Mesendoderm (in vitro differentiated cells): ENCODE data around the gene RPA3.

ENCODE experiments used
- DNase-seq: peaks from one replicate; pipeline ENCODE4 v3.0.0; 2013
- H2AK5ac ChIP-seq: 2 replicates; pipeline ENCODE4 v1.6.1; 2013; ENCODE audit warnings: low read length, inconsistent platforms
- H2BK120ac ChIP-seq: 2 replicates; pipeline ENCODE4 v1.6.1; 2013; ENCODE audit warnings: low read depth, mild to moderate bottlenecking, low read length, moderate library complexity, mixed read lengths
- H2BK15ac ChIP-seq: replicated peaks from 2 replicates; pipeline ENCODE4 v1.6.1; 2013; ENCODE audit warnings: low read depth, mild to moderate bottlenecking, moderate library complexity
- H2BK5ac ChIP-seq: 2 replicates; pipeline ENCODE4 v1.6.1; 2013; ENCODE audit warnings: low read length, inconsistent platforms
- H3K18ac ChIP-seq: 2 replicates; pipeline ENCODE4 v1.6.1; 2013; ENCODE audit warnings: mild to moderate bottlenecking, low read length, mixed read lengths
- H3K23ac ChIP-seq: one replicate; pipeline ENCODE4 v1.6.1; 2013; ENCODE audit warnings: low read length
- H3K27ac ChIP-seq: 2 replicates; pipeline ENCODE4 v1.5.1; 2013; ENCODE audit warnings: low read depth, mild to moderate bottlenecking, inconsistent platforms, low read length, moderate library complexity
- H3K27me3 ChIP-seq: 2 replicates; pipeline ENCODE4 v1.6.1; 2013; ENCODE audit warnings: low read length, control low read depth, mild to moderate bottlenecking, inconsistent platforms; ENCODE audit not compliant: insufficient read depth, poor library complexity
- H3K36me3 ChIP-seq: 2 replicates; pipeline ENCODE4 v1.6.1; 2013; ENCODE audit warnings: low read length, inconsistent platforms; ENCODE audit not compliant: control insufficient read depth, insufficient read depth
- H3K4ac ChIP-seq: one replicate; pipeline ENCODE4 v1.6.1; 2013; ENCODE audit warnings: low read depth, mild to moderate bottlenecking, low read length, moderate library complexity
- H3K4me1 ChIP-seq: 2 replicates; pipeline ENCODE4 v1.6.1; 2013; ENCODE audit warnings: low read depth, low read length, inconsistent platforms; ENCODE audit not compliant: control insufficient read depth
- H3K4me2 ChIP-seq: 2 replicates; pipeline ENCODE4 v1.6.1; 2013; ENCODE audit warnings: low read length
- H3K4me3 ChIP-seq: 2 replicates; pipeline ENCODE4 v1.5.1; 2013; ENCODE audit warnings: mild to moderate bottlenecking, low read length
- H3K56ac ChIP-seq: one replicate; pipeline ENCODE4 v1.6.1; 2013; ENCODE audit warnings: low read length
- H3K79me1 ChIP-seq: 2 replicates; pipeline ENCODE4 v1.6.1; 2013; ENCODE audit warnings: low read length, inconsistent platforms
- H3K79me2 ChIP-seq: 2 replicates; pipeline ENCODE4 v1.6.1; 2013; ENCODE audit warnings: mild to moderate bottlenecking, low read length; ENCODE audit not compliant: control insufficient read depth, insufficient read depth
- H3K9ac ChIP-seq: 2 replicates; pipeline ENCODE4 v1.6.1; 2013; ENCODE audit warnings: low read length, inconsistent platforms
- H4K5ac ChIP-seq: one replicate; pipeline ENCODE4 v1.6.1; 2013; ENCODE audit warnings: low read length
- H4K8ac ChIP-seq: one replicate; pipeline ENCODE4 v1.6.1; 2013; ENCODE audit warnings: low read depth, mild to moderate bottlenecking, control low read depth, low read length, moderate library complexity
- WGBS: extraction: QIAGEN DNeasy Blood & Tissue Kit; methylation state at CpG from one replicate; pipeline ENCODE4 v1.1.7; 2013; ENCODE audit warnings: low lambda C conversion rate, missing lambda C conversion rate; ENCODE audit not compliant: insufficient coverage; ENCODE audit errors: extremely low coverage; 5-methylcytosine and 5-hydroxymethylcytosine counted together

RPA3 gene

DNA sequence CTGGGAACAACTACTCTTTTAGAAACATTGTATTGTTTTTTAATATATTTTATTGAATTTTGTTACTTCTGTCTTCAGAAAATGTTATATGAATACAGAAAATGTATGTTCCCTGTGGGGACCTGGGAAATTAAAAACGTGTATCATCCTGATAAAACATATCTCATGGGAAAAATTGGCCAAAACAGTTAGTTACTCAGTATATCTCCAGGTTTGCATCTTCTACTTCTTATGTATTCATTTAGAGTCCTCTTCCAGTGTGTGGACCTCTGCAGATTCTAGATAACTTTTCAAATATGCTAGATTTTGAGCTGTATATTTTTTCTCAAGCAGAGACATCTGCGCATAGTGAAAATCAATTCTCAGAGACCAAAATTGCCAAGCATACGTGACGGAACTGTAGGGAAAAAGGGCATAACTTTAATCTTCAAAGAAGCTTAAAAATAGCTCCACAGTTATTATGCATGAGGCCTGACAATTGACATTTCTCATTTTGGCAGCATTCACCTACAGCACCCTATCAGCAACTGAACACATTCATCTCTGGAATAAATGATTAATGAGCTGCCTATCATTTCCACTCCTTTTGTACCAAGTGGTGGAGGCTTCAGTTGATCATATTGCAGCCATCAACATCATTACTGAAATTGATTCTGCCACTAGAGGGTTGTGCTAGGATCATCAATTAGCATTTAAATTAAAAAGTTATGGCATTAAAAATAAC is 104.2 kb downstream of the RPA3 start:
- no peak overlapping the region for H3K23ac ChIP-seq
- no peak overlapping the region for H2AK5ac ChIP-seq
- H3K79me1 ChIP-seq = no peaks in the 10 kb centered on the region
- H3K79me2 ChIP-seq = no peaks in the 10 kb centered on the region
- H3K56ac ChIP-seq = no peak overlapping the region
- no peak overlapping the region for H2BK120ac ChIP-seq
- no peak overlapping the region for H4K5ac ChIP-seq
- H2BK5ac ChIP-seq = no peak overlapping the region
- no peak overlapping the region for H4K8ac ChIP-seq
- no peak for DNase-seq
- H3K27ac ChIP-seq = no peak overlapping the region
- H3K4me2 ChIP-seq = no peak overlapping the region
- H3K9ac ChIP-seq = no peak overlapping the region
- H2BK15ac ChIP-seq = no peak overlapping the region
- no peaks in the 10 kb centered on the region for H3K36me3 ChIP-seq
- no peak overlapping the region for H3K18ac ChIP-seq
- H3K4ac ChIP-seq = no peak overlapping the region
- no CpG with 5 or more reads among the region's 4 CpGs for WGBS
- no peak overlapping the region for H3K4me3 ChIP-seq
- H3K27me3 ChIP-seq = no peaks in the 10 kb centered on the region
- H3K4me1 ChIP-seq = no peaks in the 10 kb centered on the region

DNA sequence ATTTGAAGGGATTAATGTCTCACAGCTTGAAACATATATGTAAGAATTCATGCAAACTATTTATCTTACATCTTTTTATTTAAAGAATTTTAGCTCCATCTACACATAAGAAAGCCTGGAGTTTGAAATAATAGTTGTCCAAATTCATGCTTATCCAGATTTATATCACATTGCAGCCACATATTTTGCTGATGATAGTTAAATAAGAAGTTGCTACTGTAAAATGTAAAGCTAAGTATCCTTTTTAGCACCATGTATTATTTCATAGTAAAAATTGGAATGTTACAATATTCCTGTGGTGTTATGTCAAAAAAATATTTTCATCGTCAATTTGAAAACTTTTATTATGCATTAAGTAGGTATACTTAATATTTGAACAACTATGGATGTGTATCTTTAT is 105.2 kb downstream of the RPA3 start:
- H3K4ac ChIP-seq = no peak overlapping the region
- no peak overlapping the region for H3K9ac ChIP-seq
- no peak for DNase-seq
- H3K27ac ChIP-seq = no peak overlapping the region
- H3K4me1 ChIP-seq = no peaks in the 10 kb centered on the region
- no peak overlapping the region for H3K56ac ChIP-seq
- H3K4me2 ChIP-seq = no peak overlapping the region
- no peaks in the 10 kb centered on the region for H3K36me3 ChIP-seq
- no peak overlapping the region for H4K5ac ChIP-seq
- no peak overlapping the region for H2AK5ac ChIP-seq
- H3K18ac ChIP-seq = no peak overlapping the region
- H3K79me2 ChIP-seq = no peaks in the 10 kb centered on the region
- no peak overlapping the region for H2BK120ac ChIP-seq
- H4K8ac ChIP-seq = no peak overlapping the region
- no CpG with 5 or more reads among the region's 1 CpG for WGBS
- no peaks in the 10 kb centered on the region for H3K79me1 ChIP-seq
- H2BK5ac ChIP-seq = no peak overlapping the region
- no peak overlapping the region for H2BK15ac ChIP-seq
- no peak overlapping the region for H3K23ac ChIP-seq
- H3K4me3 ChIP-seq = no peak overlapping the region
- no peaks in the 10 kb centered on the region for H3K27me3 ChIP-seq

DNA sequence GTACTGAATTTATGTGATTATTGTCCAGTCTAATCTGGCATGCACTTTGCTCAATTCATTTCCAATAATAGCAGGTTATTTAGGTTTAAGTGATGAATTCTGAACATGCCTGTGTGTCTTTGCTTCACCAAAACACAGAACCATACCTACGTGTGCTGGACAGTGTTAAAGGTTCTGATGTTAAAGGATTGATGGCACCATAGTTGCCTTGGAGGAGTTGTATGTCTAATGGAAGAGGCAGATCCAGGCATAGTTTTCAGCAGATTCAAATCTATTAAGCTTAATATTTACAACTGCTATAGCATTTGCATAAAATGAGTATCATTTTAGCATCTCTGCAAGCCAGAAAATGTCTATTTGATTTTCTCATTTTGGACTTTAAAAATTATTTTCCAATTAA is 105.9 kb downstream of the RPA3 start:
- Histone ChIP-seq H3K4ac (no peak overlapping the region), H3K27me3 (no peaks in the 10 kb centered on the region), H2AK5ac (no peak overlapping the region), H3K9ac (no peak overlapping the region), H3K23ac (no peak overlapping the region), H3K4me1 (no peaks in the 10 kb centered on the region), H2BK5ac (no peak overlapping the region), H3K18ac (no peak overlapping the region), H2BK15ac (no peak overlapping the region), H3K4me2 (no peak overlapping the region), H4K8ac (no peak overlapping the region), H3K79me2 (no peaks in the 10 kb centered on the region), H3K36me3 (no peaks in the 10 kb centered on the region), H4K5ac (no peak overlapping the region), H3K4me3 (no peak overlapping the region), H3K56ac (no peak overlapping the region), H2BK120ac (no peak overlapping the region), H3K79me1 (no peaks in the 10 kb centered on the region), H3K27ac (no peak overlapping the region)
- no peak for DNase-seq
- WGBS = no CpG with 5 or more reads among the region's 1 CpG

DNA sequence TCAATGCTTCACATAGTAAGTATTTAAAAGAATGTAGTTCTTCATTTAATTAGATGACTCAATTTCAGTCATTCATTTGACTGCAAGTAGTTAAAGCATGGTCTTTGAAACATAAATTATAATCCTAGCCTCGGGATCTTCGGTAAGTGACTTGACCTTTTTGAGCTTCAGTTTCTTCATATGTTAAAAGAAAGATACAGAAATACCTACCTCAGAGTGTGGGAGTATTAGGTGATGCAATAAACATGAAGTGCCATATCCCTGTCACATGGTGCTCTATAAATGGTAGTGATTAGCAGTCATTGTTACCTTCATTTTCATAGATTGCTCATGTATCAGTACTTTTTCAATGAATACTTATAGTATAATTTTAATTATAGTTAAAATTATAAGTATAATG is 109.1 kb downstream of the RPA3 start:
- no peak overlapping the region for H2BK5ac ChIP-seq
- H3K27ac ChIP-seq = no peak overlapping the region
- no peak overlapping the region for H3K18ac ChIP-seq
- DNase-seq = no peak
- no peak overlapping the region for H2AK5ac ChIP-seq
- no peaks in the 10 kb centered on the region for H3K79me1 ChIP-seq
- H3K23ac ChIP-seq = no peak overlapping the region
- no peak overlapping the region for H3K56ac ChIP-seq
- no peaks in the 10 kb centered on the region for H3K27me3 ChIP-seq
- H3K4ac ChIP-seq = no peak overlapping the region
- no peaks in the 10 kb centered on the region for H3K79me2 ChIP-seq
- H2BK120ac ChIP-seq = no peak overlapping the region
- no peak overlapping the region for H4K8ac ChIP-seq
- H3K36me3 ChIP-seq = peaks cover 3% of the 10 kb centered on the region
- no peak overlapping the region for H3K4me2 ChIP-seq
- no peak overlapping the region for H4K5ac ChIP-seq
- no peak overlapping the region for H3K4me3 ChIP-seq
- H2BK15ac ChIP-seq = no peak overlapping the region
- no peak overlapping the region for H3K9ac ChIP-seq
- no peaks in the 10 kb centered on the region for H3K4me1 ChIP-seq
- WGBS = no CpG with 5 or more reads among the region's 2 CpGs

DNA sequence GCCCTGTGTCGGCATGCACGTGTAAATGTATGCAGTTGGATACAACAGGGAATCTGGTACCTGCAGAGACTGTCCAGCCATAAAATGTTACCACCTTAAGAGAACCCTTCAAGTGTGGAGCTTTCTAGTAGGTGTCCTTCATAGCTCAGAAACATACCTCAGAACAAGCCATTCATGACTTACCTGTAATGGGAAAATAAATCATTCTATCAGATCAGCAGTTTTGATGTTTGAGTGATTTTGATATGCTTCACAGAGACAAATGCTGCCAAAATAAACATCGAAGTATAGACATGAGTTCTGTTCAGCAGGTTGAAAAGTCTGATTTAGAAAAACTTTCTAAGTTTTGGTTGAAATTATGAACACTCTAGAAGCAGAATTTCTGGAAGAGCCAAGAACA is 111.4 kb downstream of the RPA3 start:
- H3K9ac ChIP-seq = no peak overlapping the region
- no peak overlapping the region for H2BK15ac ChIP-seq
- no peak overlapping the region for H3K4me3 ChIP-seq
- peaks cover 3% of the 10 kb centered on the region for H3K36me3 ChIP-seq
- no peak overlapping the region for H3K56ac ChIP-seq
- H2BK5ac ChIP-seq = no peak overlapping the region
- H2AK5ac ChIP-seq = no peak overlapping the region
- DNase-seq = no peak
- no peak overlapping the region for H3K4me2 ChIP-seq
- H3K79me1 ChIP-seq = no peaks in the 10 kb centered on the region
- H3K4ac ChIP-seq = no peak overlapping the region
- no peak overlapping the region for H2BK120ac ChIP-seq
- no peak overlapping the region for H4K5ac ChIP-seq
- WGBS = no CpG with 5 or more reads among the region's 3 CpGs
- H3K27ac ChIP-seq = no peak overlapping the region
- no peak overlapping the region for H3K18ac ChIP-seq
- no peak overlapping the region for H4K8ac ChIP-seq
- no peaks in the 10 kb centered on the region for H3K79me2 ChIP-seq
- no peaks in the 10 kb centered on the region for H3K4me1 ChIP-seq
- H3K27me3 ChIP-seq = no peaks in the 10 kb centered on the region
- H3K23ac ChIP-seq = no peak overlapping the region

DNA sequence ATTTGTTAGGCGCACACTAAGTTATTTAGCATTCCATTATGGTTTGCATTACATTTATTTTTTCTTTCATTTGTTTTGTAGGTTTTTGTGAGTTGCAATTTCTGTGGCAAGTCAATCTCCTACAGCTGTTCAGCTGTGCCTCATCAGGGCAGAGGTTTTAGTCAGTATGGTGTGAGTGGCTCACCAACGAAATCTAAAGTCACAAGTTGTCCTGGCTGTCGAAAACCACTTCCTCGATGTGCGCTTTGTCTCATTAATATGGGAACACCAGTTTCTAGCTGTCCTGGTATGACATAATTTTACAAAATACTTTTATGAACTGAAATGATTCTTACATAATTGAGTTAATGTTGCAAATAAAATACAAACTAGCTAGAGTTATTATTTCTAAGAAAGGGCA is 122.2 kb downstream of the RPA3 start:
- no peak overlapping the region for H2AK5ac ChIP-seq
- H3K79me2 ChIP-seq = no peaks in the 10 kb centered on the region
- no peaks in the 10 kb centered on the region for H3K4me1 ChIP-seq
- no peaks in the 10 kb centered on the region for H3K36me3 ChIP-seq
- WGBS = 100% methylated on average over 1 of the region's 5 CpGs
- no peak overlapping the region for H3K27ac ChIP-seq
- H3K4ac ChIP-seq = no peak overlapping the region
- H2BK120ac ChIP-seq = no peak overlapping the region
- no peak for DNase-seq
- no peaks in the 10 kb centered on the region for H3K79me1 ChIP-seq
- no peak overlapping the region for H3K56ac ChIP-seq
- H3K4me2 ChIP-seq = no peak overlapping the region
- no peak overlapping the region for H4K8ac ChIP-seq
- H2BK5ac ChIP-seq = no peak overlapping the region
- H4K5ac ChIP-seq = no peak overlapping the region
- H3K9ac ChIP-seq = no peak overlapping the region
- H3K23ac ChIP-seq = no peak overlapping the region
- no peak overlapping the region for H3K4me3 ChIP-seq
- no peak overlapping the region for H2BK15ac ChIP-seq
- H3K18ac ChIP-seq = no peak overlapping the region
- no peaks in the 10 kb centered on the region for H3K27me3 ChIP-seq
